NCI-H2107 treated with DMSO at 0.1 percent for 48 hours (cell line): Measurements from ENCODE around the gene CCDC141.
A peak's percentile ranks its signal among the peaks of the same experiment; 100 is the strongest.

Source experiments
- DNase-seq: peaks from one replicate; lab custom pipeline; 2025; ENCODE audit not compliant: unreplicated experiment; lab: John Stamatoyannopoulos, UW

Gene CCDC141

GRCh38 chr2:178796079-178796677 is 253.8 kb downstream of the CCDC141 start:
- peak; percentile 8 for DNase-seq

DNA sequence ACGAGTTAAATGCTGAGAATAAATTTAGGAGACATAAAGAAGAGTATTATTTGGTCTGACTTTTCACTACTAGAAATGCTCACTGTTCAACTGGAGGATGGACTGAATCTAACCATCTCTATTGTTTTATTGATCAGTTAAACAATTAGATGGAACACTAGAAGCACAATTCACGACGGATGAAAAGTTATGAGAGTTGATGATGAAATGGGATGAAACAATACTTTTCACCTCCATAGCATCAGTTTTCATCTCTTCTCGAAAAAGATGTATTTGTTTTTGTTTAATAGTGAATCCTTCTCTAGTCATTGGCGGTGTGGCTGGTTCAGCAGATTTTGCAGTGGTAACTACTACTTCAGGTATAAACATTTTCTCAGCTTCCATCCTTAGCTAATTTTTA is 262.0 kb downstream of the CCDC141 start:
- no peak for DNase-seq

DNA sequence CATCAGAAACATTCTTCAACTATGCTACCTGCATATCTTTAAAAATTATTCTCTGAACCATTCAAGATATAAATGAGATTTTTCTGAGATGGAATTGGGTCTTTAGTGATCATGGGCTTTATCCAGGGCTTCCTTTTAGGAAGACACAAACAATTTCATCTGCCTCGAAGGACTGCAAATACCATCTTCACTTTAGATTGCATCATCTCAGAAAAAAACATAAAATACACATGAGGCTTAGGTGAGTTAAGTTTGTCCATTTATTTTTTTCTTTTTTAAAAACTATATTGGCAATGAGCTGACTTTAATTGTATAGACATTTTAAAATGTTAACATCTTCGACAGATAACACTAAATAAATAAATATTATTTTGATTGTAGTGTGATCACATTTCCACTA is 262.8 kb downstream of the CCDC141 start:
- no peak for DNase-seq

GRCh38 chr2:178783889-178784288 is 266.0 kb downstream of the CCDC141 start:
- DNase-seq, result no peak

DNA sequence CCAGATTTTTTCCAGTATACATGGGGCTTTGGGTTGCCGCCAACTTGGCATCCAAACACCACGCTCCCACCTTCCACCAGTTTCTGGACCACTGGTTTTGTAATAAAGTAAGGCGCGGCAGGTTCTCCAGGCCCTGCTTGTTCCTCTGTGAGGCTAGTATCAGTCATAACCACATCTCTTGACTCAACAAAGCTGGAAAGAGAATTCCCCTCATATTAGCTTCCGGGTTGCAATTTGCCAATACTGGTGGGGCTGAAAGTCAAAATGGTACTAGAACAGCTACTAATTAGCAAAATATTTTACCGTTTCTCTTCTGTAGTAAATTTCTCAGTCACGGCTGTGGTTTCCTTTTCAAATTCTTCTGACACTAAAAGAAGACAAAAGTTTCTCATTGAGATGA is 267.7 kb downstream of the CCDC141 start:
- DNase-seq, result no peak
